ENCODE measurements around the gene PCDHB9. TPM values are rescaled to one million over a fixed set of nuclear protein-coding genes. Genes with fewer than 3 reads are reported as not detected.
"Not testable (repeated sequence)": the region's sequence is repeated elsewhere in the genome, so short reads cannot be mapped to it uniquely, and the experiment has no call there.

Gene PCDHB9
- total and polyA plus RNA-seq, 4 donors: 0.03 to 0.25 (median 0.08) TPM

DNA sequence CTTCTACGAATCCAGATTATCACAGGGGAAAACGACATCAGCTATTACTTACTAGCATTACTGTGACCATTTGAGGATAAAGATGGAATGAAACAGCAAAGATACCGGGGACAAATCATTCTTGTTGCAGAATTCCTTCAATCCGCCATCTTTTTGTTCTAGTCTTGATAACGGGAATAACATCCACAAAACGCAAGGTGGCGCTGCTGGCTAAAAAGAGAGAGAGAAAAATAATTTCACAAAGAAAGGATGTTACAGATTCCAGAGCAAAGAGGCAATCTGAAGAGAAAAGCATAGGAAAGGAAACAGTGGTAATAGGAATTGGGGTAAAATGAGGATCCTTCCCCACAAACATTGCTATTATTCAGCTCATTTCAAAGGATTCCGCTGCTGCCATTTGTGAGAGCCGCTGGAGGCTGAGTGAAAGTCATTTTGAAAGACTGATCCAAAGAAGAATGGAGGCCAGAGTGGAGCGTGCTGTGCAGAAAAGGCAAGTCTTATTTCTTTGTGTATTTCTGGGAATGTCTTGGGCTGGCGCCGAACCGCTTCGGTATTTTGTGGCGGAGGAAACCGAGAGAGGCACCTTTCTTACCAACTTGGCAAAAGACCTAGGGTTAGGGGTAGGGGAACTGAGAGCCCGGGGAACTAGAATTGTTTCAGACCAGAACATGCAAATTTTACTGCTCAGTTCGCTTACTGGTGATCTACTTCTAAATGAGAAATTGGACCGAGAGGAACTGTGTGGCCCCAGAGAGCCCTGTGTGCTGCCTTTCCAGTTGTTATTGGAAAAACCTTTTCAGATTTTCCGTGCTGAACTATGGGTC lies 14.4 kb upstream of the PCDHB9 start, which contains the start of gene PCDHB7:
Gene PCDHB7 (plus strand): TSS at position 264 of the 824 bp plus-strand sequence. CDS start 192 bp downstream, at position 456.
- DNase-seq (ENCODE audit: low spot score): no peak
- H3K36me3 ChIP-seq (ENCODE audit: control insufficient read depth in 4 of 4, insufficient read depth in 3 of 4, low read depth in 1 of 4, low read length in 3 of 4): peaks cover 0 to 2% (median 0%) of the 10 kb centered on the region in 4 donors
- H3K4me1 ChIP-seq (ENCODE audit: control insufficient read depth in 4 of 4, insufficient read depth in 4 of 4, low read length in 3 of 4): no peaks in the 10 kb centered on the region
- peak in 1 of 2 donors; percentile 23 for TF ChIP-seq RAD21 (IDR thresholded peaks at IDR 0.05)
- TF ChIP-seq, protein P1, sequence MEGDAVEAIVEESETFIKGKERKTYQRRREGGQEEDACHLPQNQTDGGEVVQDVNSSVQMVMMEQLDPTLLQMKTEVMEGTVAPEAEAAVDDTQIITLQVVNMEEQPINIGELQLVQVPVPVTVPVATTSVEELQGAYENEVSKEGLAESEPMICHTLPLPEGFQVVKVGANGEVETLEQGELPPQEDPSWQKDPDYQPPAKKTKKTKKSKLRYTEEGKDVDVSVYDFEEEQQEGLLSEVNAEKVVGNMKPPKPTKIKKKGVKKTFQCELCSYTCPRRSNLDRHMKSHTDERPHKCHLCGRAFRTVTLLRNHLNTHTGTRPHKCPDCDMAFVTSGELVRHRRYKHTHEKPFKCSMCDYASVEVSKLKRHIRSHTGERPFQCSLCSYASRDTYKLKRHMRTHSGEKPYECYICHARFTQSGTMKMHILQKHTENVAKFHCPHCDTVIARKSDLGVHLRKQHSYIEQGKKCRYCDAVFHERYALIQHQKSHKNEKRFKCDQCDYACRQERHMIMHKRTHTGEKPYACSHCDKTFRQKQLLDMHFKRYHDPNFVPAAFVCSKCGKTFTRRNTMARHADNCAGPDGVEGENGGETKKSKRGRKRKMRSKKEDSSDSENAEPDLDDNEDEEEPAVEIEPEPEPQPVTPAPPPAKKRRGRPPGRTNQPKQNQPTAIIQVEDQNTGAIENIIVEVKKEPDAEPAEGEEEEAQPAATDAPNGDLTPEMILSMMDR (IDR thresholded peaks at IDR 0.05; ENCODE audit: low read depth, low read length, missing input control): peak; percentile 24
- no peak for TF ChIP-seq MAX (IDR thresholded peaks at IDR 0.05)
- H3K9me3 ChIP-seq (ENCODE audit: control insufficient read depth in 4 of 4, low read length in 3 of 4): peaks cover 11 to 52% (median 22%) of the 10 kb centered on the region in 4 donors
- no peak within 1 kb of the TSS for H3K27ac ChIP-seq (ENCODE audit: low read depth in 1 of 2, low read length in 2 of 2)
- H3K4me3 ChIP-seq (ENCODE audit: low read depth in 1 of 3, low read length in 3 of 3): peak within 1 kb of the TSS in 2 of 3 donors; percentile 28 to 39
- H3K27me3 ChIP-seq (ENCODE audit: control insufficient read depth in 4 of 4, insufficient read depth in 4 of 4, low read length in 3 of 4): peaks cover 0 to 12% (median 4%) of the 10 kb centered on the region in 4 donors
- H3K9ac ChIP-seq (ENCODE audit: low read depth in 1 of 2, low read length in 2 of 2): no peak within 1 kb of the TSS
- WGBS: 22% methylated on average over 20 of the region's 20 CpGs

DNA sequence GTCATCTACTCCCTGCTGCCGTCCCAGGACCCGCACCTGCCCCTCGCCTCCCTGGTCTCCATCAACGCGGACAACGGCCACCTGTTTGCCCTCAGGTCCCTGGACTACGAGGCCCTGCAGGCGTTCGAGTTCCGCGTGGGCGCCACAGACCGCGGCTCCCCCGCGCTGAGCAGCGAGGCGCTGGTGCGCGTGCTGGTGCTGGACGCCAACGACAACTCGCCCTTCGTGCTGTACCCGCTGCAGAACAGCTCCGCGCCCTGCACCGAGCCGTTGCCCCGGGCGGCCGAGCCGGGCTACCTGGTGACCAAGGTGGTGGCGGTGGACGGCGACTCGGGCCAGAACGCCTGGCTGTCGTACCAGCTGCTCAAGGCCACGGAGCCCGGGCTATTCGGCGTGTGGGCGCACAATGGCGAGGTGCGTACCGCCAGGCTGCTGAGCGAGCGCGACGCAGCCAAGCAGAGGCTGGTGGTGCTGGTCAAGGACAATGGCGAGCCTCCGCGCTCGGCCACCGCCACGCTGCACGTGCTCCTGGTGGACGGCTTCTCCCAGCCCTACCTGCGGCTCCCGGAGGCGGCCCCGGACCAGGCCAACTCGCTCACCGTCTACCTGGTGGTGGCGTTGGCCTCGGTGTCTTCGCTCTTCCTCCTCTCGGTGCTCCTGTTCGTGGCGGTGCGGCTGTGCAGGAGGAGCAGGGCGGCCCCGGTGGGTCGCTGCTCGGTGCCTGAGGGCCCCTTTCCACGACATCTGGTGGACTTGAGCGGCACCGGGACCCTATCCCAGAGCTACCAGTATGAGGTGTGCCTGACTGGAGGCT lies 12.5 kb upstream of the PCDHB9 start:
- Histone ChIP-seq H3K9me3 (ENCODE audit: control insufficient read depth in 4 of 4, low read length in 3 of 4) (peaks cover 20 to 52% (median 27%) of the 10 kb centered on the region in 4 donors), H3K27me3 (ENCODE audit: control insufficient read depth in 4 of 4, insufficient read depth in 4 of 4, low read length in 3 of 4) (peaks cover 0 to 12% (median 3%) of the 10 kb centered on the region in 4 donors)
- DNase-seq (ENCODE audit: low spot score); H3K4me3 ChIP-seq (ENCODE audit: low read depth in 1 of 3, low read length in 3 of 3); H3K9ac ChIP-seq (ENCODE audit: low read depth in 1 of 2, low read length in 2 of 2); H3K27ac ChIP-seq (ENCODE audit: low read depth in 1 of 2, low read length in 2 of 2); H3K36me3 ChIP-seq (ENCODE audit: control insufficient read depth in 4 of 4, insufficient read depth in 3 of 4, low read depth in 1 of 4, low read length in 3 of 4); H3K4me1 ChIP-seq (ENCODE audit: control insufficient read depth in 4 of 4, insufficient read depth in 4 of 4, low read length in 3 of 4): not testable (repeated sequence)
- 36% methylated on average over 79 of the region's 79 CpGs for WGBS

GRCh38 chr5:141175933-141176332 lies 11.0 kb upstream of the PCDHB9 start:
- Histone ChIP-seq H3K4me1 (ENCODE audit: control insufficient read depth in 4 of 4, insufficient read depth in 4 of 4, low read length in 3 of 4) (no peaks in the 10 kb centered on the region), H3K27ac (ENCODE audit: low read depth in 1 of 2, low read length in 2 of 2) (no peak overlapping the region), H3K27me3 (ENCODE audit: control insufficient read depth in 4 of 4, insufficient read depth in 4 of 4, low read length in 3 of 4) (peaks cover 0 to 15% (median 3%) of the 10 kb centered on the region in 4 donors), H3K4me3 (ENCODE audit: low read depth in 1 of 3, low read length in 3 of 3) (no peak overlapping the region), H3K9me3 (ENCODE audit: control insufficient read depth in 4 of 4, low read length in 3 of 4) (peaks cover 20 to 49% (median 32%) of the 10 kb centered on the region in 4 donors), H3K9ac (ENCODE audit: low read depth in 1 of 2, low read length in 2 of 2) (no peak overlapping the region), H3K36me3 (ENCODE audit: control insufficient read depth in 4 of 4, insufficient read depth in 3 of 4, low read depth in 1 of 4, low read length in 3 of 4) (no peaks in the 10 kb centered on the region)
- 49% methylated on average over 1 of the region's 1 CpG for WGBS
- DNase-seq (ENCODE audit: low spot score): no peak
- no peak for TF ChIP-seq EGR1 (IDR thresholded peaks at IDR 0.05; ENCODE audit: low read depth in 2 of 2)
- no peak for TF ChIP-seq GABPA (IDR thresholded peaks at IDR 0.05 in 1 of 2, conservative IDR thresholded peaks at IDR 0.05 in 1 of 2)
- TF ChIP-seq, protein P2, sequence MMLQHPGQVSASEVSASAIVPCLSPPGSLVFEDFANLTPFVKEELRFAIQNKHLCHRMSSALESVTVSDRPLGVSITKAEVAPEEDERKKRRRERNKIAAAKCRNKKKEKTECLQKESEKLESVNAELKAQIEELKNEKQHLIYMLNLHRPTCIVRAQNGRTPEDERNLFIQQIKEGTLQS (IDR thresholded peaks at IDR 0.05): no peak
- TF ChIP-seq HNF4G (IDR thresholded peaks at IDR 0.05): no peak
- TF ChIP-seq FOXA2 (IDR thresholded peaks at IDR 0.05): no peak
- no peak for TF ChIP-seq YY1 (IDR thresholded peaks at IDR 0.05)
- no peak for TF ChIP-seq MAX (IDR thresholded peaks at IDR 0.05)
- TF ChIP-seq, protein P3, sequence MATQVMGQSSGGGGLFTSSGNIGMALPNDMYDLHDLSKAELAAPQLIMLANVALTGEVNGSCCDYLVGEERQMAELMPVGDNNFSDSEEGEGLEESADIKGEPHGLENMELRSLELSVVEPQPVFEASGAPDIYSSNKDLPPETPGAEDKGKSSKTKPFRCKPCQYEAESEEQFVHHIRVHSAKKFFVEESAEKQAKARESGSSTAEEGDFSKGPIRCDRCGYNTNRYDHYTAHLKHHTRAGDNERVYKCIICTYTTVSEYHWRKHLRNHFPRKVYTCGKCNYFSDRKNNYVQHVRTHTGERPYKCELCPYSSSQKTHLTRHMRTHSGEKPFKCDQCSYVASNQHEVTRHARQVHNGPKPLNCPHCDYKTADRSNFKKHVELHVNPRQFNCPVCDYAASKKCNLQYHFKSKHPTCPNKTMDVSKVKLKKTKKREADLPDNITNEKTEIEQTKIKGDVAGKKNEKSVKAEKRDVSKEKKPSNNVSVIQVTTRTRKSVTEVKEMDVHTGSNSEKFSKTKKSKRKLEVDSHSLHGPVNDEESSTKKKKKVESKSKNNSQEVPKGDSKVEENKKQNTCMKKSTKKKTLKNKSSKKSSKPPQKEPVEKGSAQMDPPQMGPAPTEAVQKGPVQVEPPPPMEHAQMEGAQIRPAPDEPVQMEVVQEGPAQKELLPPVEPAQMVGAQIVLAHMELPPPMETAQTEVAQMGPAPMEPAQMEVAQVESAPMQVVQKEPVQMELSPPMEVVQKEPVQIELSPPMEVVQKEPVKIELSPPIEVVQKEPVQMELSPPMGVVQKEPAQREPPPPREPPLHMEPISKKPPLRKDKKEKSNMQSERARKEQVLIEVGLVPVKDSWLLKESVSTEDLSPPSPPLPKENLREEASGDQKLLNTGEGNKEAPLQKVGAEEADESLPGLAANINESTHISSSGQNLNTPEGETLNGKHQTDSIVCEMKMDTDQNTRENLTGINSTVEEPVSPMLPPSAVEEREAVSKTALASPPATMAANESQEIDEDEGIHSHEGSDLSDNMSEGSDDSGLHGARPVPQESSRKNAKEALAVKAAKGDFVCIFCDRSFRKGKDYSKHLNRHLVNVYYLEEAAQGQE (IDR thresholded peaks at IDR 0.05): no peak
- TF ChIP-seq RAD21 (IDR thresholded peaks at IDR 0.05): no peak
- TF ChIP-seq TAF1 (conservative IDR thresholded peaks at IDR 0.05): no peak
- no peak for TF ChIP-seq JUND (IDR thresholded peaks at IDR 0.05)

- not testable (repeated sequence) for H3K4me3 ChIP-seq (ENCODE audit: low read depth in 1 of 3, low read length in 3 of 3)
- 25% methylated on average over 15 of the region's 18 CpGs for WGBS
- H3K27me3 ChIP-seq (ENCODE audit: control insufficient read depth in 4 of 4, insufficient read depth in 4 of 4, low read length in 3 of 4): peaks cover 0 to 16% (median 4%) of the 10 kb centered on the region in 4 donors
These were observed 9.3 kb upstream of the PCDHB9 start, which contains the start of gene PCDHB8 for GRCh38 chr5:141177577-141178191. Gene PCDHB8 (plus strand): TSS chr5:141177790. CDS start chr5:141178035, 245 bp downstream.

More at GRCh38 chr5:141177577-141178191, 9.3 kb upstream of the PCDHB9 start, which contains the start of gene PCDHB8:
- not testable (repeated sequence) for DNase-seq (ENCODE audit: low spot score); H3K27ac ChIP-seq (ENCODE audit: low read depth in 1 of 2, low read length in 2 of 2); H3K4me1 ChIP-seq (ENCODE audit: control insufficient read depth in 4 of 4, insufficient read depth in 4 of 4, low read length in 3 of 4); H3K9ac ChIP-seq (ENCODE audit: low read depth in 1 of 2, low read length in 2 of 2); H3K36me3 ChIP-seq (ENCODE audit: control insufficient read depth in 4 of 4, insufficient read depth in 3 of 4, low read depth in 1 of 4, low read length in 3 of 4)
- H3K9me3 ChIP-seq (ENCODE audit: control insufficient read depth in 4 of 4, low read length in 3 of 4): peaks cover 23 to 48% (median 34%) of the 10 kb centered on the region in 4 donors

Measured in liver (tissue), 9 donors.